CD4-positive, alpha-beta T cell treated with Interleukin-15 for 1 hour (primary cell): ENCODE data around the gene EIPR1.
"Not testable (repeated sequence)": the region's sequence is repeated elsewhere in the genome, so short reads cannot be mapped to it uniquely, and the experiment has no call there.

Experiments used
- DNase-seq: peaks from one replicate; pipeline ENCODE4 v3.0.0-alpha.2; 2020

EIPR1 gene

GRCh38 chr2:3399829-3400228, 22.2 kb upstream of the EIPR1 start:
- no peak for DNase-seq

- no peak for DNase-seq
Measured at GRCh38 chr2:3399381-3399780, 21.8 kb upstream of the EIPR1 start.

GRCh38 chr2:3398857-3399256, 21.2 kb upstream of the EIPR1 start:
- no peak for DNase-seq

GRCh38 chr2:3396920-3397559, 19.4 kb upstream of the EIPR1 start:
- DNase-seq = no peak

- no peak for DNase-seq
Measured at GRCh38 chr2:3392216-3392615, 14.6 kb upstream of the EIPR1 start.

GRCh38 chr2:3390041-3390440, 12.4 kb upstream of the EIPR1 start:
- no peak for DNase-seq

- no peak for DNase-seq
Measured at GRCh38 chr2:3389193-3389592, 11.6 kb upstream of the EIPR1 start.

- DNase-seq = no peak
Measured at GRCh38 chr2:3388412-3388738, 10.8 kb upstream of the EIPR1 start.

- no peak for DNase-seq
Measured at GRCh38 chr2:3387644-3388411, 10.2 kb upstream of the EIPR1 start.

- DNase-seq = no peak
Measured at GRCh38 chr2:3387011-3387410, 9.4 kb upstream of the EIPR1 start.

GRCh38 chr2:3386448-3386958, 8.9 kb upstream of the EIPR1 start:
- no peak for DNase-seq

- DNase-seq = peak; percentile 92
Measured at GRCh38 chr2:3379647-3380534, 2.3 kb upstream of the EIPR1 start, which contains the start of gene TRAPPC12. Gene TRAPPC12 (plus strand): TSS chr2:3379694. CDS start chr2:3387624, 7,930 bp downstream.

- DNase-seq = no peak
Measured at GRCh38 chr2:3379339-3379646, 1.7 kb upstream of the EIPR1 start.

GRCh38 chr2:3377279-3377611, 373 bp downstream of the EIPR1 start:
- DNase-seq = no peak

- no peak for DNase-seq
Measured at GRCh38 chr2:3376821-3377220, 797 bp downstream of the EIPR1 start.

GRCh38 chr2:3369340-3370181, 8.1 kb downstream of the EIPR1 start:
- DNase-seq = not testable (repeated sequence)

- DNase-seq = no peak
Measured at GRCh38 chr2:3368261-3368722, 9.3 kb downstream of the EIPR1 start.

GRCh38 chr2:3365219-3365618, 12.4 kb downstream of the EIPR1 start:
- no peak for DNase-seq

GRCh38 chr2:3361518-3362389, 15.9 kb downstream of the EIPR1 start:
- DNase-seq = no peak

- DNase-seq = no peak
Measured at GRCh38 chr2:3357926-3358325, 19.7 kb downstream of the EIPR1 start.

GRCh38 chr2:3357446-3357845, 20.2 kb downstream of the EIPR1 start:
- not testable (repeated sequence) for DNase-seq

GRCh38 chr2:3356799-3357198, 20.8 kb downstream of the EIPR1 start:
- DNase-seq = no peak
